ENCODE data around the gene QPRT. TPM values are rescaled to one million over a fixed set of nuclear protein-coding genes. Genes with fewer than 3 reads are reported as not detected.
"Not testable (repeated sequence)": the region's sequence is repeated elsewhere in the genome, so short reads cannot be mapped to it uniquely, and the experiment has no call there.

QPRT gene
- total RNA-seq, 1 experiment from 2014 or later: 31.1 TPM

DNA sequence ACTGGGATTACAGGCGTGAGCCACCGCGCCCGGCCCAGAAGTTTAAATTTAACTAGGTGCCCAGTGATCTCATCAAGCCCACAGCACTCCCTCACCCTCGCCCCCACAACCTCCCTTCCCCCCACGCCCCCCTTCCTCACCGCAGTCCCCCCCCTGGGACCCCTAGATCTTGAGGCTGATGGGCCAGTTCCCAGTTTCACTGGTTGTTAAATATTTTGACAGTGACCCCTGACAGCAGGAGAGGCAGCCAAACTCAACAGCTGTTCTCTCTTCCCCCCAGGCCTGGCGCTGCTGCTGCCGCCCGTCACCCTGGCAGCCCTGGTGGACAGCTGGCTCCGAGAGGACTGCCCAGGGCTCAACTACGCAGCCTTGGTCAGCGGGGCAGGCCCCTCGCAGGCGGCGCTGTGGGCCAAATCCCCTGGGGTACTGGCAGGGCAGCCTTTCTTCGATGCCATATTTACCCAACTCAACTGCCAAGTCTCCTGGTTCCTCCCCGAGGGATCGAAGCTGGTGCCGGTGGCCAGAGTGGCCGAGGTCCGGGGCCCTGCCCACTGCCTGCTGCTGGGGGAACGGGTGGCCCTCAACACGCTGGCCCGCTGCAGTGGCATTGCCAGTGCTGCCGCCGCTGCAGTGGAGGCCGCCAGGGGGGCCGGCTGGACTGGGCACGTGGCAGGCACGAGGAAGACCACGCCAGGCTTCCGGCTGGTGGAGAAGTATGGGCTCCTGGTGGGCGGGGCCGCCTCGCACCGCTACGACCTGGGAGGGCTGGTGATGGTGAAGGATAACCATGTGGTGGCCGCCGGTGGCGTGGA is 15.6 kb downstream of the QPRT start:
- no peaks in the 10 kb centered on the region for H3K4me1 ChIP-seq (ENCODE audit: insufficient read depth, low read length, poor library complexity, severe bottlenecking)
- ChIA-PET CTCF (no interaction called here), POLR2A (ENCODE audit: low non-redundant PET) (interaction anchor here (0.6 kb wide), 2 partner anchors 170 to 414 kb away, joined by 4 to 6 read pairs; no protein-coding TSS in a partner anchor)
- H3K9me3 ChIP-seq (ENCODE audit: low read depth, low read length, poor library complexity, severe bottlenecking): no peaks in the 10 kb centered on the region
- BruUV-seq (replicated peaks): no TSS peak
- no peak for TF ChIP-seq EZH2 (IDR thresholded peaks at IDR 0.05; ENCODE audit: borderline replicate concordance, low read depth, low read length, poor library complexity, severe bottlenecking)
- TF ChIP-seq, protein P1, sequence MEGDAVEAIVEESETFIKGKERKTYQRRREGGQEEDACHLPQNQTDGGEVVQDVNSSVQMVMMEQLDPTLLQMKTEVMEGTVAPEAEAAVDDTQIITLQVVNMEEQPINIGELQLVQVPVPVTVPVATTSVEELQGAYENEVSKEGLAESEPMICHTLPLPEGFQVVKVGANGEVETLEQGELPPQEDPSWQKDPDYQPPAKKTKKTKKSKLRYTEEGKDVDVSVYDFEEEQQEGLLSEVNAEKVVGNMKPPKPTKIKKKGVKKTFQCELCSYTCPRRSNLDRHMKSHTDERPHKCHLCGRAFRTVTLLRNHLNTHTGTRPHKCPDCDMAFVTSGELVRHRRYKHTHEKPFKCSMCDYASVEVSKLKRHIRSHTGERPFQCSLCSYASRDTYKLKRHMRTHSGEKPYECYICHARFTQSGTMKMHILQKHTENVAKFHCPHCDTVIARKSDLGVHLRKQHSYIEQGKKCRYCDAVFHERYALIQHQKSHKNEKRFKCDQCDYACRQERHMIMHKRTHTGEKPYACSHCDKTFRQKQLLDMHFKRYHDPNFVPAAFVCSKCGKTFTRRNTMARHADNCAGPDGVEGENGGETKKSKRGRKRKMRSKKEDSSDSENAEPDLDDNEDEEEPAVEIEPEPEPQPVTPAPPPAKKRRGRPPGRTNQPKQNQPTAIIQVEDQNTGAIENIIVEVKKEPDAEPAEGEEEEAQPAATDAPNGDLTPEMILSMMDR (conservative IDR thresholded peaks at IDR 0.05; ENCODE audit: low read depth, low read length): no peak
- no peaks in the 10 kb centered on the region for H3K36me3 ChIP-seq (ENCODE audit: insufficient read depth, low read length, poor library complexity, severe bottlenecking)
- DNase-seq (ENCODE audit: low spot score): no peak
- H3K4me3 ChIP-seq (ENCODE audit: low read depth, low read length, poor library complexity, severe bottlenecking): no peak overlapping the region
- no peaks in the 10 kb centered on the region for H3K27me3 ChIP-seq (replicated peaks; ENCODE audit: insufficient read depth, low read depth, low read length, poor library complexity)
- H3K27ac ChIP-seq (ENCODE audit: low read depth, low read length, poor library complexity, severe bottlenecking): no peak overlapping the region
- intact Hi-C loops (cut with micrococcal nuclease; ENCODE audit: unreplicated experiment): no loop called here

DNA sequence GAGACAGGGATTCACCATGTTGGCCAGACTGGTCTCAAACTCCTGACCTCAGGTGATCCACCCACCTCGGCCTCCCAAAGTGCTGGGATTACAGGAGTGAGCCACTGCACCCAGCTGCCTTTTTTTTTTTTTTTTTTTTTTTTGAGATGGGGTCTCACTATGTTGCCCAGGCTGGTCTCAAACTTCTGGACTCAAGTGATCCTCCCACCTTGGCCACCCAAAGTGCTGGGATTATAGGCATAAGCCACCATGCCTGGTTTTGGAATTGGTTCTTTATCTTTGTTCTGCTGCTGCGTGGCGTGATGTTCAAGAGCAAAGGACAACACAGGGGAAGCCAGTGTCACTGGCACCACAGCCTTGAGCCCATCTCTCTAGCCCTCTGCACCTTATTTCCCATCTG is 16.7 kb downstream of the QPRT start:
- intact Hi-C loops (cut with micrococcal nuclease; ENCODE audit: unreplicated experiment); H3K27ac ChIP-seq (ENCODE audit: low read depth, low read length, poor library complexity, severe bottlenecking); DNase-seq (ENCODE audit: low spot score); H3K36me3 ChIP-seq (ENCODE audit: insufficient read depth, low read length, poor library complexity, severe bottlenecking); H3K27me3 ChIP-seq (replicated peaks; ENCODE audit: insufficient read depth, low read depth, low read length, poor library complexity); BruUV-seq (replicated peaks); H3K4me3 ChIP-seq (ENCODE audit: low read depth, low read length, poor library complexity, severe bottlenecking); H3K4me1 ChIP-seq (ENCODE audit: insufficient read depth, low read length, poor library complexity, severe bottlenecking); POLR2A ChIA-PET (ENCODE audit: low non-redundant PET); CTCF ChIA-PET; H3K9me3 ChIP-seq (ENCODE audit: low read depth, low read length, poor library complexity, severe bottlenecking): not testable (repeated sequence)

DNA sequence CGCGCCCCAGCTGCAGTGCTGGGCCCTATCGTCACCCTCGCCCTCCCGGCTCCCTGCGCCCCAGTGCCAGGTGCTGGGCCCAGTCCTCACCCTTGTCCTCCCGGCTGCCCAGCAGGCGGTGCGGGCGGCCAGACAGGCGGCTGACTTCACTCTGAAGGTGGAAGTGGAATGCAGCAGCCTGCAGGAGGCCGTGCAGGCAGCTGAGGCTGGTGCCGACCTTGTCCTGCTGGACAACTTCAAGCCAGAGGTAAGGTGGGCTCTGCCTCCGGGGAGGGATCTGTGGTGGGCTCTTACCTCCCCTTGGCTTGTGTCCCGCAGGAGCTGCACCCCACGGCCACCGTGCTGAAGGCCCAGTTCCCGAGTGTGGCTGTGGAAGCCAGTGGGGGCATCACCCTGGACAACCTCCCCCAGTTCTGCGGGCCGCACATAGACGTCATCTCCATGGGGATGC is 17.9 kb downstream of the QPRT start:
- Histone ChIP-seq H3K27ac (ENCODE audit: low read depth, low read length, poor library complexity, severe bottlenecking) (no peak overlapping the region), H3K27me3 (replicated peaks; ENCODE audit: insufficient read depth, low read depth, low read length, poor library complexity) (no peaks in the 10 kb centered on the region), H3K4me3 (ENCODE audit: low read depth, low read length, poor library complexity, severe bottlenecking) (no peak overlapping the region), H3K9me3 (ENCODE audit: low read depth, low read length, poor library complexity, severe bottlenecking) (no peaks in the 10 kb centered on the region), H3K36me3 (ENCODE audit: insufficient read depth, low read length, poor library complexity, severe bottlenecking) (no peaks in the 10 kb centered on the region), H3K4me1 (ENCODE audit: insufficient read depth, low read length, poor library complexity, severe bottlenecking) (peaks cover 4% of the 10 kb centered on the region)
- BruUV-seq (replicated peaks): no TSS peak
- ChIA-PET CTCF (interaction anchor here (0.6 kb wide), 1 partner anchor 15 kb away, joined by 3 read pairs; no protein-coding TSS in a partner anchor), POLR2A (ENCODE audit: low non-redundant PET) (no interaction called here)
- no peak for DNase-seq (ENCODE audit: low spot score)
- TF ChIP-seq, protein P1 (conservative IDR thresholded peaks at IDR 0.05; ENCODE audit: low read depth, low read length): no peak
- no peak for TF ChIP-seq EZH2 (IDR thresholded peaks at IDR 0.05; ENCODE audit: borderline replicate concordance, low read depth, low read length, poor library complexity, severe bottlenecking)
- intact Hi-C loops (cut with micrococcal nuclease; ENCODE audit: unreplicated experiment): no loop called here

DNA sequence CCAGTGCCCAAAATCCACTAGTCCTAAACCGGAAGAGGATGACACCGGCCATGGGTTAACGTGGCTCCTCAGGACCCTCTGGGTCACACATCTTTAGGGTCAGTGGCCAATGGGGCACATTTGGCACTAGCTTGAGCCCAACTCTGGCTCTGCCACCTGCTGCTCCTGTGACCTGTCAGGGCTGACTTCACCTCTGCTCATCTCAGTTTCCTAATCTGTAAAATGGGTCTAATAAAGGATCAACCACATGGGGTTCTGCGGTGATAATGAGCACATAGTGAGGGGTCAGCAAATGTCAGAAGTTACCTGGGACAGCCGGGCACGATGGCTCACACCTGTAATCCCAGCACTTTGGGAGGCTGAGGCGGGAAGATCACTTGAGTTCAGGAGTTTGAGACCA is 18.4 kb downstream of the QPRT start:
- Histone ChIP-seq H3K9me3 (ENCODE audit: low read depth, low read length, poor library complexity, severe bottlenecking) (no peaks in the 10 kb centered on the region), H3K36me3 (ENCODE audit: insufficient read depth, low read length, poor library complexity, severe bottlenecking) (no peaks in the 10 kb centered on the region), H3K27me3 (replicated peaks; ENCODE audit: insufficient read depth, low read depth, low read length, poor library complexity) (no peaks in the 10 kb centered on the region), H3K4me3 (ENCODE audit: low read depth, low read length, poor library complexity, severe bottlenecking) (no peak overlapping the region), H3K4me1 (ENCODE audit: insufficient read depth, low read length, poor library complexity, severe bottlenecking) (peaks cover 9% of the 10 kb centered on the region), H3K27ac (ENCODE audit: low read depth, low read length, poor library complexity, severe bottlenecking) (no peak overlapping the region)
- DNase-seq (ENCODE audit: low spot score): no peak
- intact Hi-C loops (cut with micrococcal nuclease; ENCODE audit: unreplicated experiment): no loop called here
- ChIA-PET POLR2A (ENCODE audit: low non-redundant PET) (no interaction called here), CTCF (no interaction called here)
- TF ChIP-seq, protein P1 (conservative IDR thresholded peaks at IDR 0.05; ENCODE audit: low read depth, low read length): no peak
- no peak for TF ChIP-seq EZH2 (IDR thresholded peaks at IDR 0.05; ENCODE audit: borderline replicate concordance, low read depth, low read length, poor library complexity, severe bottlenecking)
- no TSS peak for BruUV-seq (replicated peaks)

Data from A673 (cell line).